DOHH2 (cell line): ENCODE results near the gene TOP2A.
A peak's percentile ranks its signal among the peaks of the same experiment; 100 is the strongest.

Experiments
- EZH2phosphoT487 ChIP-seq: fragments of 200-600 bp; sonication (generic); IDR thresholded peaks from 2 replicates; pipeline ENCODE4 v1.6.1; 2017; ENCODE audit warnings: borderline replicate concordance, mild to moderate bottlenecking, antibody characterized with exemption, low read length, moderate library complexity, mixed read lengths
- TF ChIP-seq, protein P1 (sequence below): fragments of 200-600 bp; sonication (generic); IDR thresholded peaks from one replicate; pipeline ENCODE4 v1.5.1; 2014; ENCODE audit warnings: antibody characterized with exemption, mild to moderate bottlenecking, low read depth, low read length; ENCODE audit not compliant: poor library complexity, severe bottlenecking

DNA sequence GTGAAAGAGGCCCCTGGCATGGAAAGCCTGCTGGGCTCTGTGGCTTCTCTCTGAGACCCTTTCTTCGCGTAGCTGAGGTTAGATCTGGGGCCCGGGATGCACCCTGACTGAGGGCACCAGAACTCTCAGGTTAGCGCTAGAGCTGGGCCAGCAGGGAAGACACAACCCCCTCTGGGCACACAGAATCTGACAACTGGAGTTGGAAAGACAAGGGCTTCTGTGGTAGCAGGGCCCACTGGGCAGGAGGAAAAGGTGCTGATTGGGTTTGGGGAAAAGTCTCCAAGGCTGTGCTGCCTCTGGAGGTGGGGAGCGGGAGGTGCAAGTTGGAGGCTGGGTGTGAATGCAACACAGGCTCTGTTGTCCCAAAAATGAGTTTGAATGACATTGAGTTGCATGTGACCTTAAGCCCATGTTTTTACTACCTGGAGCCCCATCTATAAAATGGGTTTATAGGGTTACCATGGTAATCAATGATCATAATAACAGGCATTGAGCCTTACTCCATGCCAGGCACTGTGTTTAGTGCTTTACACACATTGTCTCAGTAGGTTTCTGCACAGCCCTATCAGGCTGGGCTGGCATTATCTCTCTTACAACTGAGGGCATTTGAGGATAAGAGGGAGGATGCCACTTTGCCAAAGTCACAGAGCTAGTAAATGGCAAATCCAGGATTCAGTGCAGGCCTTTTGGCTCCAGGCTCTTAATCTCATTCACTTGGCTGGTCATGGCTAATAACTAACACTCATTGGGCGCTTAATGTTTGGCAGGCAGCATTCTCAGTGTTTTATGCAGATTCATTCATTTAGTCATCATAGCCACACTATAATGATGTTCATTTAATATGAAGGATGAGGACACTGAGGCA lies 16.1 kb upstream of the TOP2A start:
- TF ChIP-seq, protein P1, sequence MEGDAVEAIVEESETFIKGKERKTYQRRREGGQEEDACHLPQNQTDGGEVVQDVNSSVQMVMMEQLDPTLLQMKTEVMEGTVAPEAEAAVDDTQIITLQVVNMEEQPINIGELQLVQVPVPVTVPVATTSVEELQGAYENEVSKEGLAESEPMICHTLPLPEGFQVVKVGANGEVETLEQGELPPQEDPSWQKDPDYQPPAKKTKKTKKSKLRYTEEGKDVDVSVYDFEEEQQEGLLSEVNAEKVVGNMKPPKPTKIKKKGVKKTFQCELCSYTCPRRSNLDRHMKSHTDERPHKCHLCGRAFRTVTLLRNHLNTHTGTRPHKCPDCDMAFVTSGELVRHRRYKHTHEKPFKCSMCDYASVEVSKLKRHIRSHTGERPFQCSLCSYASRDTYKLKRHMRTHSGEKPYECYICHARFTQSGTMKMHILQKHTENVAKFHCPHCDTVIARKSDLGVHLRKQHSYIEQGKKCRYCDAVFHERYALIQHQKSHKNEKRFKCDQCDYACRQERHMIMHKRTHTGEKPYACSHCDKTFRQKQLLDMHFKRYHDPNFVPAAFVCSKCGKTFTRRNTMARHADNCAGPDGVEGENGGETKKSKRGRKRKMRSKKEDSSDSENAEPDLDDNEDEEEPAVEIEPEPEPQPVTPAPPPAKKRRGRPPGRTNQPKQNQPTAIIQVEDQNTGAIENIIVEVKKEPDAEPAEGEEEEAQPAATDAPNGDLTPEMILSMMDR: peak; percentile 65
- TF ChIP-seq EZH2phosphoT487: no peak
